Activated T-cell treated with anti-CD3 and anti-CD28 coated beads for 4 hours (primary cell): ENCODE measurements around the gene TUBA3C.
"Not testable (repeated sequence)": the region's sequence is repeated elsewhere in the genome, so short reads cannot be mapped to it uniquely, and the experiment has no call there.

Experiments
- DNase-seq: peaks from one replicate; pipeline ENCODE4 v3.0.0-alpha.2; 2020

The TUBA3C gene

DNA sequence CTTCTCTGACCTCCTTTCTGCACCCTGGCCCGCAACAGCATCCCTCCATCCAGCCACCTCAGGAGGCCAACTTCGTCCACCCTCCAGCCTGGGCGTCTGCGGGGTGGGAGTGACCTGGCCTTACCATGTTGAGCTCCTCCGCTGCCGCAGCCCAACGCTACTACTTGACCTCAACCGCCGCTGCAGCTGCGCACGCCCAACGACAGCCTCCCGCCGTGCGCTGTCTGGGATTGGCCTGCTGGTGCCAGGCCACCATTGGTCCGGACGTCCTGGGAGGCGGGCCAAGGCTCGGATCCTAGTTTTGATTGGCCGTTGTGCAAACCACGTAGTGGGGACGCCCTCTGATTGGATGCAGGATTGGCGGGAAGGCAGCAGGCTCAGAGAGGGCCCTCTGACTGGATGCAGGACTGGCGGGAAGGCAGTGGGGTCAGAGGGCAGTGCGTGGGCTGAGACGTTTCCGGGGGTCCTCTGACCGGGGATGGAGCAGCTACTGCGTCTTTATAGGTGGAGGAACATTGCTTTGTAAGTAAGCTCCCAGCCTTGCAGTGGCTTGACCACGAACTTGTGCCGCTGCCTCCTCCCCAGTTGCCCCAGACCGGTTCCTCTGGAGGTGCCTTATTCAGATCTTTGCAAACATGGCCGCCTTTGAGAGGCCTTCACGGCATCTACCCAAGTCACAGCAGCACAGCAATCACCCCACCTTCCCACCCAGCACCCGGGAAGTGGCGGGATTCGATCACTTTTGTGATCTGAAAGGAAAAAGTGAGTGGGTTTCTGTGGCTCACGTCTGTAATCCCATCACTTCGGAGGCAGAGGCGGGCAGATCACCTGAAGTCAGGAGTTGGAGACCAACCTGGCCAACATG, at the start of gene TUBA3C:
Gene TUBA3C, minus strand, starts transcription at position 204 of the 865 bp plus-strand sequence. Its CDS starts 77 bp downstream, at position 127.
- DNase-seq, result no peak

DNA sequence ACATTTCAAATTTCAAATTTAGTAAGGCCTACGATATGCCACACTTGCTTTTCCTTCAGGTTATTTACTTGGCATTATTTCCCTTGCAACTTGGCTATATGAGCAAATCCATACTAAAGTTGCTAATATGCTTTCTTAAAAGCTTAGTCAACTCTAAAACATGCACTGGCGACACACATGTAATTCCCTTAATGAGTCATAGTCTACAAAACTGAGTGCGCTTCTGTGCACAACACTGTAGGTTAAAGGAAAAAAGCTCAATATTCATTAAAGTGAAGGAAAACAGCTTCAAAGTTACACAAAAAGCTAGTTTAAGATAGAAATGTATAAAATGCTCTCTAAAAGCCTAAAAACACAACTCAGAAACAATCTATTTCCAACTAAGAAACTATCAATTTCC, 25.8 kb upstream of the TUBA3C start:
- not testable (repeated sequence) for DNase-seq

DNA sequence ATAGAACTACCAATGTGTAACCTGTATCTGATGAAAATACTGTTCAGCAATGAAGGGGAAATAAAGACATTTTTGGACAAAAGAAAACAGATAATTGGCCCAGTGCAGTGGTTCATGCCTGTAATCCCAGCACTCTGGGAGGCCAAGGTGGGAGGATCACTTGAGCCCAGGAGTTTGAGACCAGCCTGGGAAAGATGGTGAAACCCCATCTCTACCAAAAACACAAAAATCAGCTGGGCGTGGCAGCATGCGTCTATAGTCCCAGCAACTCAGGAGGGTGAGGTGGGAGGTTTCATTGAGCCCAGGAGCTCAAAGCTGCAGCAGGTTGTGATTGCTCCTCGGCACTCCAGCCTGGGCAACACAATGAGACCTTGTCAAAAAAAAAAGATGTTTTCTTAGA, 11.0 kb upstream of the TUBA3C start:
- not testable (repeated sequence) for DNase-seq

DNA sequence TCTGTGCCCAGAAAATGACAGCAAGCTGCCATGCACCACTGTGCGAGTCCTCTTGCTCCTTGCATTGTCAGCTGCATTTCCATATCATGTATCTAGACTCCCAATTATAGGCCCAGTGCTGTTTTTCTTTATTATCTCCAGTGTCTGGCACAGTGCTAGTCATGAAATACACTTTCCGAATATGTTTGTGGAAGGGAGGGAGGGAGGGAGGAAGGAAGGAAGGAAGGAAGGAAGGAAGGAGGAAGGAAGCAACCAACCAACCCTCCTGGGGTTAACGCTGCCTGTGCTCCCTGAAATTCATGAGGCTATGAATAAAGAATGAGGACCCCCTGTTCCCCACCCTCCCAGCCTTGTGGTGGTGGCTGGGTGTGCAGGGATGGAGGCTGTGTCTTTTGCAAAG, 8.3 kb upstream of the TUBA3C start:
- not testable (repeated sequence) for DNase-seq

DNA sequence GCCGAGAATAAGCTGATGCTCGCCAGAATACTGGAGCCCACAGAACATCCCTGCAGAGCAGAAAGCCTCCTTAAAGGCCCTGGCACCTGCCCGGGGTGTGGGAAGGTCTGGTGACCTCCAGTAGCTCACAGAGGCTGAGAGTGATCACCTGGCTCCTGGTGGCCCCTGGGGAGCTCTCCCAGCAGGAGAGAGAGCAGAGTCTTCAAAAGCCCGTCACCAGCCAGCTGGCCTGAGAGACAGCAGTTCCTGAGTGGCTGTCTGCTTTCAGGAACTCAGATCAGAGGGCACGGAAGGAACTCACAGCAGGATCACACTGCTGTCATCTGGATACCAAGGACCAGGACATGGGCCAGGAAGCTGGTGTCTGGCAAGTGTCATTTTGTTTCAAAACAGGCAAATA, 7.7 kb upstream of the TUBA3C start:
- DNase-seq, result not testable (repeated sequence)

DNA sequence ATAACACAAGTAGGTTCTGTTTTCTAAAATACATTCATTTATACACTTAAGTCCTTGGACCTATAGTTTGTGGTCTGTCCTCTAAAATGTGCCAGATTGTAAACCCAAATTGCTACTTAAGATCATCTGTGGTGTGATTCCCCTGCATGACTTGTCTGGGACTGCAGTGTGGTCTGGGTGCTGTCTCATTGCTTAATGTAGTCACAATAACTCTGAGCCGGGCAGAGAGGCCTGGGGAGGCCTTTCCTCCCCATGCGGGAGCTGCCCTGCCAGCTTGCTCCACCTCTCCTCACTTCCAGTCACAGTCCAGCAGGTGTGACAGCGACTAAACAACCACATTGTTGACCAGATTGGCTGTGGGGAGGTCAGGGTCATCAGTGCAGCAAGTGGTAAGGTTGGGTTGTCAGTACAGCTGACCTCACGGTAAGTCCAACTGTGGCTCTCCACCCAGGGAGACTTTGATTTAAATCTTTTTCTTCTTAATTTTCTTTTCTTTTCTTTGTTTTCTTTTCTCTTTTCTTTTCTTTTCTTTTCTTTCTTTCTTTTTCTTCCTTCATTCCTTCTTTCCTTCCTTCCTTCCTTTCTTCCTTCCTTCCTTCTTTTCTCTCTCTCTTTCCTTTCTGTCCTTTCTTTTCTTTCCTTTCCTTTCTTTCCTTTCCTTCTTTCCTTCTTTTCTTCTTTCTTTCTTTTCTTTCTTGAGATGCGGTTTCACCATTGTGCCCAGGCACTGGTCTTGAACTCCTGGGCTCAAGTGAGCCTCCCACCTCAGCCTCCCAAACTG, 4.4 kb upstream of the TUBA3C start:
- DNase-seq, result no peak

DNA sequence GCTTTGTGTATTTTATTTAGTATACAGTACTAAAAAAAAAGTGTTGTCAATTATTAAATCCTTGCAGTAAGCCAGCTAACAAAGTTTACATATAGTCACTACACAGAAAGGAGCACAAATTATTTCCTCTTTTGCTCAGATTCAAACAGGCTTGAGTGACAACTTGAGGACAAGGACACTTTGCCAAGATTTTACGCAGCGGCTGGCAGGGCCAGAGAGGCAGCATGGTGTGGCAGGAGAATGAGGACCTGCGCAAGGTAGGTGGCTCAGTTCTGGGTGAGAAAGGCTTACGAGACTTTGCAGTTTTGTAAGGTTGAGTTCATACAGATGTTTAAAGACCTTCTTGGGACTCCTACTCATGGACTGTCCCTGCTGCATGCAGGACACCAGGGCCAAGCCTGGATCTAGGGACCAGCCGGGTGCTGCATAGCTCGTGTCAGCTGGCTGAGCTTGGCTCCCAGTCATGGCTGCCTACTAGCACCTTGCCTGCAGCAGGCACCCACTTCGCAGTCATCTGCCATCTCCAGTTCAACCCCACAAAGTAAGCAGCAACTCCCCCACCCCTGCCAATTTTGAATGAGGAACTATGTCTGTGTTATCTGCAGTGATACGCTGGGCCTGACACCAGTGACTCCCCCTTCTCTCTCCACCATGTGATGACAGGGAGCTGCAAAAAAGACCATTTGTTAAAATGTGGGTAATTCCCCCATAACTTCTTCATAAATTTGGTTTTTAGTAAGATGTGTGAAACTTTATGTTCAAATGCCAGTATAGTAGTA, 3.7 kb upstream of the TUBA3C start:
- no peak for DNase-seq

DNA sequence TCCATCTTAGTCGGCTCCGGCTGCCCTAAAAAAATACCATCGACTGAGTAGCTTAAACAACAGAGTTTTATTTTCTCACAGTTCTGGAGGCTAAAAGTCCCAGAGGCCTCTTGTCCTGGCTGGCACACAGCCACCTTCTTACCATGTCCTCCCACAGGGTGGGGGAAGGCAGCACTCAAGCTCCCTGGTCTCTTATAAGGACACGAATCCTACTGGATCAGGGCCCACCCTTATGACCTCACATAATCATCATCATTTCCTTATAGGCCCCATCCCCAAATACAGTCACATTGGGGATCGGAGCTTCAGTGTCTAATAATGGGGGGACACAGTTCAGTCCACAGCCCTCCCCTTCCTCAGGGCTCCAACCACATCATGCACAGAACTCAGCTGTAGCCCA, 2.6 kb upstream of the TUBA3C start:
- DNase-seq, result no peak

DNA sequence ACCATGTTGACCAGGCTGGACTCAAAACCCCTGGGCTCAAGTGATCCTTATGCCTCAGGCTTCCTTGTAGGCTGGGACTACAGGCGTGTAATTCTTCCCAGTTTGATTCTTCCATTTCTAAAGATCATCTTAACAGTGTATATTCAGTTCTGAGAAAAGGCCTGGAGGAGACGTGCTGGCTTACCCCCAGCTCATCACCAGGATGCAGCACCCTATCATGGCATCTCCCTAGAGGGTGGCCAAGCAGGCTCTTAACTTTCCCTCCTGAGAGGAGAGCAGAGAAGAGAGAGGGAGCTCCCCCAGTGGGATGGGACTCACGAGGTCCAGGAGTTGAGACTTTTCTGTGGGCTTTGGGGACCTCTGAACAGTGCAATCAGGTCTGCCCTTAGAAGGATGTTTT, 2.1 kb upstream of the TUBA3C start:
- no peak for DNase-seq

DNA sequence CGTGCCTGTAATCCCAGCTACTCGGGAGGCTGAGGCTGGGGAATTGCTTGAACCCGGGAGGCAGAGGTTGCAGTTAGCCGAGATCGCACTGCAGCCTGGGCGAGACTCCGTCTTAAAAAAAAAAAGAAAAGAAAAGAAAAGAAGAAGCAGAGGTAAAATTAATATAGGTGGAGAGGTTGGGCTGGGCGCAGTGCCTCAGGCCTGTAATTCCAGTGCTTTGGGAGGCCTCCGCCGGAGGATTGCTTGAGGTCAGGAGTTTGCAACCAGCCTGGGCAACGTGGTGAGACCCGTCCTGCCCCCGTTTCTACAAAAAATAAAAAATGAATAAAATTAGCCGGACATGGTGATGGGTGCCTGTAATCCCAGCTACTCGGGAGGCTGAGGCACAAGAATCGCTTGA, 912 bp upstream of the TUBA3C start:
- DNase-seq, result no peak

DNA sequence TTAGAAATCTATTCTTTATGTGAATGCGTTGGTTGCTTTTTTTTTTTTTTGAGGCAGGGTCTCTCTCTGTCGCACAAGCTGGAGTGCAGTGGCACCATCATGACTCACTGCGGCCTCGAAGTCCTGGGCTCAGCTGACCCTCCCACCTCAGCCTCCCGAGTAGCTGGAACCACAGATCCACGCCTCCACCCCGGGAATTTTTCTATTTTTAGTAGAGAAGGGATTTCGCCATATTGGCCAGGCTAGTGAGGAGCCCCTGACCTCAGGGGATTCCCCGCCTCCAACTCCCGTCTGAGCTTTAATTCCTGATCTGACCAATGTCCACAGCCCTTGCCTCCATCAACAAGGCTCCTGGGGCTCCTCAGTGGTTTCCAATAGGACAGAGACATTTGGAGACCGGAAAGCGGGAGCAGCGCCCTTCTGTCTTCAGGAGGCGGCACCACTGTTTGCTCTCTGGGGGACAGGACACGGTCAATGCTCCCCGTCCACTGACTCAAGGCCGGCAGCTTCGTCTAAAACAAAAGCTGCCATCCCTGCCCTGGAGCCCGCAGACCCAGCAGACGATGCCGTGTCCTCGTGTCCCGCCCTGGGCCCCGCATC, 503 bp downstream of the TUBA3C start:
- DNase-seq, result no peak

DNA sequence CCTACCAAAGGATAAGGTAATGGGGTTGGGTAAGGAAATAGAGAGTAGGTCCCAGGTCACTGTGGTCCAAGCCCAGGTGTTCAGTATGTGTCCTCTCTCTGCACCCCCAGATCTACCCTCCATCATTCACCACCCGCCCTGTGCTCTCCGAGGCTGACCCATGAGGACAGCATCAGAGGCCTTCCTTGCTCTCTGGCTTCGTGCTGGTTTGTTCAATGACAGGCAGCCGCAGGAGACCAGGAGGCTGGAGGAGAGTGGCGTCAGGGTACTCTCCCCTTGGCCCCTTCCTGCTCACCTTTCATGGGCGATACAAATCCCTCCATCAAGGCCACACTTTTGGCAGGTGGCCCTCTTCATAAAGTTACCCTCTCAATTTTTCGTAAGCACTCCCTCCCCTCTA, 1.7 kb downstream of the TUBA3C start:
- DNase-seq, result no peak

DNA sequence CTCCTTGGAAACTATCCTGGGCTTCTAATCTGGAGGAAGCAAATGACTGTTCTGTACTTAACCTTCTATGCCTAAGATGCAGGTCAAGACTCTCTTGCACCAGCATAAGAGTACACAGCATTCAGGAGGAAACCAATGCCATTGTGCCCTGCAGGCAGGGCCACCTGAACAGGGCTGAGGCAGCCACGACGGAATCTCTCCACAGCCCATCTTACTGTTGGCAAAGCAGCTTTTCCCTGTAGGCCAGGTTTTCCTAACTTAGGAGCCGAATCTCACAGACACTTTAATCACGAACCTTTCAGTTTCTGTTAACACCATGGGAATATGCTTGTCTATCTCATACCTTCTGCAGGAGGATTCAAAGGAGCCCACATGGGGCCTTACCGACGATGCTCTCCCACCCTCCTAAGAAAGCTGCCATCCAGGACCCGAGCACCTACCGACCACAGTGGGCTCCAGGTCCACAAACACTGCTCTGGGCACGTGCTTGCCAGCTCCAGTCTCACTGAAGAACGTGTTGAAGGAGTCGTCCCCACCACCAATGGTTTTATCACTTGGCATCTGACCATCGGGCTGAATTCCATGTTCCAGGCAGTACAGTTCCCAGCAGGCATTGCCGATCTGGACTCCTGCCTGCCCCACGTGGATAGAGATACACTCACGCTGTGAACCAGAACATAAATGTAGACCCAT, 2.6 kb downstream of the TUBA3C start:
- DNase-seq, result no peak

DNA sequence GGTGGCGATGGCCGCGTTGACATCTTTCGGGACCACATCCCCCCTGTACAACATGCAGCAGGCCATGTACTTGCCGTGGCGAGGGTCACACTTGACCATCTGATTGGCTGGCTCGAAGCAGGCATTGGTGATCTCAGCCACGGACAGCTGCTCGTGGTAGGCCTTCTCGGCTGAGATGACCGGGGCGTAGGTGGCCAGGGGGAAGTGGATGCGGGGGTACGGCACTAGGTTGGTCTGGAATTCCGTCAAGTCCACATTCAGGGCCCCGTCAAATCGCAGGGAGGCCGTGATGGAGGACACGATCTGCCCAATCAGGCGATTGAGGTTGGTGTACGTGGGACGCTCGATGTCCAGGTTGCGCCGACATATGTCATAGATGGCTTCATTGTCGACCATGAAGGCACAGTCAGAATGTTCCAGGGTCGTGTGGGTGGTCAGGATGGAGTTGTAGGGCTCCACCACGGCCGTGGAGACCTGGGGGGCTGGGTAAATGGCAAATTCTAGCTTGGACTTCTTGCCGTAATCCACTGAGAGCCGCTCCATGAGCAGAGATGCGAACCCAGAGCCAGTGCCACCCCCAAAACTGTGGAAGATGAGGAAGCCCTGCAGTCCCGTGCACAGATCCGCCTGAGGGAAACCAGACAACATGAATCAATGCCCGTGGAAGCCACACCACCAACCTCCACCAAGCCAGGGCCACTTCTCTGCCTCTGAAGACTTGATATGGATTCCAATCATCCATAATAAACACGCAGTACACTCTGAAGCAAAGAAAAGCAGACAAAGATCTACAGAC, 4.4 kb downstream of the TUBA3C start:
- DNase-seq, result not testable (repeated sequence)

DNA sequence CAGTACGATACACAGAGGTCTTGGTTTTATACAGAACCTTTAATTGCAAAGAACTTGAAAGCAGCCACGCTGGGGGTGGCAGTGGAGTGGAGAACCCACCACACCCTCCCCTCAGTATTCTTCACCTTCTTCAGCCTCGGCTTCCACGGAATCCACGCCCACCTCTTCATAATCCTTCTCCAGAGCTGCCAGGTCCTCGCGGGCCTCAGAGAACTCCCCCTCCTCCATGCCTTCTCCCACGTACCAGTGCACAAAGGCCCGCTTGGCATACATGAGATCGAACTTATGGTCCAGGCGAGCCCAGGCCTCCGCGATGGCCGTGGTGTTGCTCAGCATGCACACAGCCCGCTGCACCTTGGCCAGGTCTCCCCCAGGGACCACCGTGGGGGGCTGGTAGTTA, 7.9 kb downstream of the TUBA3C start:
- DNase-seq, result no peak

DNA sequence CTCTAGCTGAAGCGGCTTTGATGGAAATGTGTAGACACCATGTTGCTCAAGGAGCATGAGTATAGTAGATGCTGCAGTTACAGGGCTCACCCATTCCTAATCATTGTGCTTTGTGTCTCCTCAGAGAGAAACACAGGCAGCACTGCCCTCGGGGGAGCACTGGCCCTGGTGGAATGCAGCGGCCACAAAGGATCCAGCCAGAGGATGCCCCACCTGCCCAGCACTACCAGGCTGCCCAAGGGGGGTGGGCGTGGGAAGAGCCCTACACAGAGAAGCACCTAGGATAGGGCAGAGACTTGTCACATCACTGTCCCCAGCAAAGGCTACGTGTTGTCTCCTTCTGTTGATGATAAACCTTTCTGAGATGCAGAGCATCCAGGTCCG, 9.0 kb downstream of the TUBA3C start:
- no peak for DNase-seq

DNA sequence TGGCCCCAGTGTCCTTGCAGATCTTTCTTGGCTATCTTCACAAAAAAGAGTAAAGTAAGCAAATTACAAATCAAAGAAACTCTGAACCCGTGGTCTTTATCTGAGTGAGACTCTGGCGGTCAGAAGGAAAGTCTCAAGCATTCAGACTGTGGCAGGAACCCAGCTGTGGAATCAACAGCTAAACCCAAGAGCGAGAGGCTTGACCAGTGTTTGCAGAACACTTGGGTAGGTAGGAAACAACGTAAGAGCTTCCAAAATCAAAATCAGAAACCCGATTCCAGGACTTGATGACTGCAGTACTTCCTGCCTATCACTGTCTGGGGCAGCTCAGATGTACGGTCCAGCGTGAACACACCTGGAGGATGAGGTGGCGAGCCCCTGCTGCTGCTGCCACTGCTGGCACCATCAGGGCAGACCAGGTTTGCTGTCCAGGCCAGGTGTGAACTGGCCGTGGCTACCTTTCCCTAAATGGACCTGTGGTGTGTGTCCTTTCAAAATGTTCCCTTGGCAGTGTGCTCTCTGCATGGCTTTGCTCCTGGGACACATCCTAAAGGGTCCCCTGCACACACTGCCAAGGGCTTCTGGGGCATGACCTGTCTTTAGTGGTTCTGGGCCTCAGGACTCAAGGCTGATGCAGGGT, 9.5 kb downstream of the TUBA3C start:
- no peak for DNase-seq

DNA sequence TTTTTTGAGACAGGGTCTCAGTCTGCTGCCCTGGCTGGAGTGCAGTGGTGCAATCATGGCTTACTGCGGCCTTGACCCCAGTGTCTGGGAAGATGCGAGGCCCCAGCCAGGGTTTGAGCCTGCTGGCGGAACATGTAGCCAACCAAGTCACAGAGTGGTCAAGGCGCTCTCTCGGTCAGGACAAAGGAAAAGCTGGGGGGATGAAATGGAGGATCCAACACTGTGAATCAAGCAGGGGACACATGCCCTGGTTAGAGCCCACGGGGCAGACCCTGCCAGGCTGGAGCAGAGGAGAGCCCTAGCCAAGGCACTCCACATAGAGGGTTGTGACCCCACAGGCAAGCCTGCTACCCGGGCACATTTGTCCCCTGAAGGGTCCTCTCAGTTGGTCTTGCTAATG, 10.1 kb downstream of the TUBA3C start:
- no peak for DNase-seq

DNA sequence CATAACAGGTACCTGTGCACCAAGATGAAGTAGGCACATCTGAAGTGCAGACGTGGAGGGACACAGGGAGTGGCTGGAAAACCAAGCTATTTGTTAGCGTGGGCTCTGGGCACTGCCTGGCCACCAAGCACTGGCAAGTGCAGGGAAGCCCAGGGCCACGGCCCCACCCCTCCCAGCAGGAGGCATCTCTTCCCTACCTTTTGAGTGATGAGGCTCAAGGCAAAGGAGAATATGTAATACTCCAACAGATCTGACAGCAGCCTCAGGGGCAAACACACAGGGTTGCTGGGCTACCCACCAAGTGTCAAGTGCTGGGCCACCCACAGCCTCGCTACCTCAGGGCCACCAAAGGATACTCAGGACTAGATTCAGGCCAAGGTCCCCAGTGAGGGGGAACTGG, 11.6 kb downstream of the TUBA3C start:
- no peak for DNase-seq

DNA sequence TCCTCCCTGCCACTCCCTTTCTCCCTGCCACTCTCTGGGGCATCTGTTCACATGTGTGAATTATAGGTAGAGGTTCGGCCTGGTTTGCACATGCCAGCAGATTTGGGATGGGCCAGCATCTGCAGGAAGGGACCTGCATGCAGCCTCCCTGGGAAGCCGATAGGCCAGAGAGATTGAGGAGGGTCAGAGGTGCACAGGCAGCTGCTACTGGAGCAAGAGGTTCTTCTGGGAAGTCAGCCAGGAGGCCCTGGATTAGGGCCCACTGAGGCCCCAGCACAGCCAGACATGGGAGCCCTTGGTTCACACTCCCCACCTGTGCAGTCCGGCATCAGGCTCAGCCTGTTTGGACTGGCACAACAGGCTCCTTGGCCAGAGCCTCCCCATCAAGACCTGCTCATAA, 12.1 kb downstream of the TUBA3C start:
- DNase-seq, result no peak

DNA sequence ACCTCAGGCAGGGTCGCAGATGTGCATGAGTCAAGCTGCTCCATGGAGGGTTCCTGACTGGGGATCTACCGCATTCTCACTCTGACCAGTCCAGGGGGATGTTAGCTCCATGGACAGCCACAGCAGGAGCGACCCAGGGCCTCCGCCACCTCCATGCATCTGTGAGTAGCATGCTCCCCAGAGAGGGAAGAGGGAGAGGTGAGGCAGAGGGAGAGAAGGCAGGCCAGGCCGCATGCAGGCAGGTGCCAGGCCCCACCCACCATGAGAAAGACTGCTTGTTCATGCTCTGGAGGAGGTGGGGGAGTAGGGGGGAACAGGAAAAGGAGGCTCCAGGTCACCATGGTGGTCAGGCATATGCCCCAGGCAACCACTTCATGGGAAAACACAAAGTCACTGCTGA, 20.3 kb downstream of the TUBA3C start:
- no peak for DNase-seq
